SK-N-SH (cell line): ENCODE measurements around the gene FYB2.

Experiments
- CTCF ChIP-seq: fragments of 200-600 bp; sonication (generic); IDR thresholded peaks from 2 replicates; pipeline ENCODE4 v1.6.1; 2017; ENCODE audit warnings: antibody characterized with exemption, mild to moderate bottlenecking, moderate library complexity
- EP300 ChIP-seq, 2 experiments: IDR thresholded peaks; 2 replicates each; pipeline versions ENCODE4 v1.4.0 to v1.6.1; 2012; ENCODE audit warnings: borderline replicate concordance in 1 of 2, low read depth in 1 of 2, low read length in 1 of 2
- FOXM1 ChIP-seq: IDR thresholded peaks from 2 replicates; pipeline ENCODE4 v1.4.0; 2012; ENCODE audit warnings: low read depth, mild to moderate bottlenecking
- JUND ChIP-seq: IDR thresholded peaks from 2 replicates; pipeline ENCODE4 v1.4.0; 2012
- MAX ChIP-seq: IDR thresholded peaks from 2 replicates; pipeline ENCODE4 v1.4.0; 2012; ENCODE audit warnings: low read depth
- NFIC ChIP-seq: IDR thresholded peaks from 2 replicates; pipeline ENCODE4 v1.4.0; 2012; ENCODE audit warnings: borderline replicate concordance
- POLR2AphosphoS5 ChIP-seq: IDR thresholded peaks from 2 replicates; pipeline ENCODE4 v1.6.1; 2012; ENCODE audit warnings: low read depth, low read length
- RCOR1 ChIP-seq: fragments of 150-350 bp; IDR thresholded peaks from 2 replicates; pipeline ENCODE4 v1.6.1; 2017; ENCODE audit warnings: antibody characterized with exemption, low read length
- RXRA ChIP-seq: IDR thresholded peaks from 2 replicates; pipeline ENCODE4 v1.4.0; 2012; ENCODE audit warnings: low read depth, mild to moderate bottlenecking, borderline replicate concordance
- SIN3A ChIP-seq: IDR thresholded peaks from 2 replicates; pipeline ENCODE4 v1.6.1; 2012; ENCODE audit warnings: low read depth, mild to moderate bottlenecking, low read length, moderate library complexity, borderline replicate concordance
- TAF1 ChIP-seq: IDR thresholded peaks from 2 replicates; pipeline ENCODE4 v1.6.1; 2012; ENCODE audit warnings: low read depth, mild to moderate bottlenecking, low read length, moderate library complexity, borderline replicate concordance
- YY1 ChIP-seq: IDR thresholded peaks from 2 replicates; pipeline ENCODE4 v1.4.0; 2012; ENCODE audit warnings: low read depth, mild to moderate bottlenecking
- ZBTB33 ChIP-seq: IDR thresholded peaks from 2 replicates; pipeline ENCODE4 v1.4.0; 2012; ENCODE audit warnings: low read depth, borderline replicate concordance

GRCh38 chr1:56715156-56715555 lies 104.0 kb downstream of the FYB2 start:
- TF ChIP-seq CTCF (no peak), NFIC (no peak), RCOR1 (no peak), FOXM1 (no peak), TAF1 (no peak), MAX (no peak), JUND (0 out of 2 replicates have a peak, but pooled peaks have one; percentile 15), EP300 (IDR thresholded peaks at IDR 0.05; ENCODE audit: borderline replicate concordance in 1 of 2, low read depth in 1 of 2, low read length in 1 of 2) (no peak), YY1 (no peak), RXRA (no peak), ZBTB33 (no peak), SIN3A (no peak), POLR2AphosphoS5 (no peak)
